ENCODE results near the gene STIM1. TPM values are rescaled to one million over a fixed set of nuclear protein-coding genes. Genes with fewer than 3 reads are reported as not detected.
A peak's percentile ranks its signal among the peaks of the same experiment; 100 is the strongest.

Gene STIM1
- total RNA-seq, 1 donor from 2014 or later = 71.5 TPM

DNA sequence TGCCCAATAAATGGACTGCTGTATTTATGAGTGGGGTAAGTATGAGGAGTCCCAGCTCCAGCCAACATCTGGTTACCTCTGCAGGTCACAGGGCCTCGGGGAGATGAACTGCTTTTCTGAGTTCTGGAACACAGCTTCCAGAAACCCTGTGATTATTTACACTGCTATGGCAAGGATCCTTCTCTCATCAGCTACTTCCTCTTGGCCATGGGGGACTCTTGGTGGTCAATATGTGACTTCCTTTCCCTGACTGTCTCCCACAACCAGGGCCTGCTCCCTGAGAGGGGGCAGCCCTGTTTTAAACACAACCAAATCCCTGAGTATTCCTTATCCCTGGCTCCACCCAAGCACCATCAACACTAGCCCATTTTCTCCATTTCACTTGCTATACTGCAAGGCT, 24.7 kb upstream of the STIM1 start:
- no peak for DNase-seq (ENCODE audit: low spot score)

DNA sequence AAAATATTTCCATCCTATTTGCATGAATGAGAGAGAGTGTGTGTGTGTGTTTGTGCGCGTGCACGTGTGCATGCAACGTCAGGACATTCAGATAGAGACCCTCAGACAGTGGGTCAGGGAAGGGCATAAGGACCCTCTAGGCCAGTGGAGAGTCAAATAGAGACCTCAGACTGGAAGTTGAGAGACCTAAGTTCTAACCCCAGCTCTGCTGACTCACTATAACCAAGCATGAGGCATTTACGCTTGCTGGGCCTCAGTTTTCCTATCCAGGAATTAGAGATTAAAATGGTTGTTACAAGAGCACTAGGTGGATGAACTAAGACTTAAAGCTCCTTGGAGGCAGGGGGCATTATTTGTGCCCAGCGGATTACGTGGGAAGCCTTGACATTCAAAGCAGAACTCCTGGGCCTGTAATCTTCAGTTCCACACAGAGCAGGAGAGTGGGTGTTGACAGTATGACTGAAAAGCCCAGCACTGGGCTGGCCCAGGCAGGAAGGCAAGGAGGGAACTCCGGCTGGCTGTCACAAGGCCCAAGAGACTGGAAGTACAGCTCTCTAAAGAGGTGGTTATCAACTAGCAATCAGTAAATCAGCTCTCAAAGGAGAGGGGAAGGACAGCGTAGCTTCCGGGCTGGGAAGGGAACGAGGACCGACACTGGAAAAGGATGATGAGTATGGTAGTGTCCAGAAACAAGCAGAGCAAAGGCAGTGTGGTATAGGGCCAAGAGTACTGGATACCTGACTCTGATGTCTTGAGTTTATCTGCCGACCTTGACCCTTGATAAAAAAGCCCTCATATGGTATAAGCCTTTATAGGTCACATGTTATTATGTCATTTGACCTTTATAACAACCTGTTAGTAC, 23.9 kb upstream of the STIM1 start:
- DNase-seq (ENCODE audit: low spot score) = no peak

GRCh38 chr11:3832816-3833215, 22.6 kb upstream of the STIM1 start:
- DNase-seq (ENCODE audit: low spot score) = no peak

GRCh38 chr11:3833449-3833848, 22.0 kb upstream of the STIM1 start:
- no peak for DNase-seq (ENCODE audit: low spot score)

DNA sequence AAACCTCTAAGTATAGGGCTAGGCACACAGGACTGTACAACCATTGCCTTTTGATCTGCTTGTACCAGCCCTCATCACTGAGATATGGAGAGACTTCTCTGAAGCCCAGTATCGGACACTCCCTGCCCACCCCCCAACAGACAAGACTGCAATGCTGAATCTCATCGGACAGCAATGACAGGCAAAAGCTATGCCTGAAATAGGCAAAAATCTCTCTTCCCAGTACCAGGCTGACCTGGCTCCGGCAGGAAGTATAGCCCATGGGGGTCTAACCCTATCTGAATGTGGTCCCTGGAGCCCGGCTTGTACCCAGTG, 21.2 kb upstream of the STIM1 start:
- DNase-seq (ENCODE audit: low spot score) = no peak

- no peak for DNase-seq (ENCODE audit: low spot score)
Measured at GRCh38 chr11:3834664-3835461, 20.6 kb upstream of the STIM1 start.

DNA sequence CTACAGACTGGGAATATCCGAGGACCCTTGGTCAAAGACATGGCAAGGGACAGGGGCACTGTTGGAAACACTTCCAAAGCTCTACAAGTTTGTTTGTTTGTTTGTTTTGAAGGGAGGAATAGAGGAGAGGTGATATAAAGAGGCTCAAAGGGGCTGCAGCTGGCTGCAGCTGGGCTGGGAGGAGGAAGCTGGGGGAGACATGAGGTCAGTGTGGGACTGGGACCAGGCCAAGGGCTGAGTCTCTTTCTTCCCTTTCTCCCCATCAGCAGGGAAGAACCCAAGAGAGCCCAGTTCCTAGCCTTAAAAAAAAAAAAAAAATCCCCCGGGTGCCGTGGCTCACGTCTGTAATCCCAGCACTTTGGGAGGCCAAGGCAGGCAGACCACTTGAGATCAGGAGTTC, 19.7 kb upstream of the STIM1 start:
- DNase-seq (ENCODE audit: low spot score) = no peak

- no peak for DNase-seq (ENCODE audit: low spot score)
Measured at GRCh38 chr11:3836903-3837302, 18.6 kb upstream of the STIM1 start.

- DNase-seq (ENCODE audit: low spot score) = peak; percentile 56
Measured at GRCh38 chr11:3837793-3838192, 17.7 kb upstream of the STIM1 start.

DNA sequence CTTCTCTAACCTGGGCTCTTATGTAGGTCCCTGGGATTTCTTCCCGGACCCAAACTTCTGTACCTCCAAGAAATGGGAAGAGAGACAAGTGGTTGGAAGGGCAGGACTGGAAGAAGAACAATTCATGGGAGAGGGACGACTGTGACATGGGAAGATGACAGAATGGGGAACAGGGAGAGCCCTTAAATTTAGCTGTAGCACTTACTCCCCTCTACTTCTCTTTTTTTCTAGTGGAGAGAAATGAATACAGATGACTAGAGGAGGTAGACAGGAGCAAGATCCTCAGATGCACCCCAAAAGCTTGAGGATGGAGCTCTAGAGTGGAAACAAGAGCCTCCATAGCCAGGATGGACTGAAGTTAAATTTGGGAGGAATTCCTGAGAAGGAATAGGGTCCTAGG, 17.0 kb upstream of the STIM1 start:
- no peak for DNase-seq (ENCODE audit: low spot score)

- no peak for DNase-seq (ENCODE audit: low spot score)
Measured at GRCh38 chr11:3840004-3840869, 15.2 kb upstream of the STIM1 start.

DNA sequence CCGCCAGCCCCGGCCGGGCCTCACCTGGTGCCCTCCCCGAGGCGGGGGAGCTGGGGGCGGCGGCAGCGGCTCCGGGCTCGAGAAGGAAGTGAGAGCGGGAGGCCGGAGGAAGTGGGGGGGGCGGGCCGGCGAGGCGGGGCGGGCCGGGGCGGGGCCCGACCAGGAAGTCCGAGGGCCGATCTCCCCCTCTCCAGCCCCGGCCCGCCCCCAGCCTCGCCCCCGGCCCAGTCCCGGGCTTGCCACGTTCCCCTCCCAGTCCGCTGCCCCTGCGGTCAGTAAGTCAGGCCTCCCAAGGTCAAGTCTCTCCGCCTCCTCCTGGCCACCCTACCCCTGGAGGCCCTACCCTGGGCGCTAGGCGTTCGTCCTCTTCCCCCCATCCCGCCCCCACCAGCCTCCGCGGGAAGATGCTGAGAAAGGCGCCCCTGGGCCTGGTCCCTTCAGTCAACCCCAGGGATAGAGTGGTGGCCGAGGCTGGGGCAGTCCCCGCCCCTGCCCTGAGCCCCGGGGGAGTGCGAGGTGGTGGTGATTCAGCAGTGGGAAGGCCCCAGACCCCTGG, 14.5 kb upstream of the STIM1 start, which contains the start of gene RHOG:
RHOG (minus strand) TSS at position 90 of the 556 bp plus-strand sequence. CDS start 12,821 bp downstream, outside the sequence.
- peak; percentile 90 for DNase-seq (ENCODE audit: low spot score)

DNA sequence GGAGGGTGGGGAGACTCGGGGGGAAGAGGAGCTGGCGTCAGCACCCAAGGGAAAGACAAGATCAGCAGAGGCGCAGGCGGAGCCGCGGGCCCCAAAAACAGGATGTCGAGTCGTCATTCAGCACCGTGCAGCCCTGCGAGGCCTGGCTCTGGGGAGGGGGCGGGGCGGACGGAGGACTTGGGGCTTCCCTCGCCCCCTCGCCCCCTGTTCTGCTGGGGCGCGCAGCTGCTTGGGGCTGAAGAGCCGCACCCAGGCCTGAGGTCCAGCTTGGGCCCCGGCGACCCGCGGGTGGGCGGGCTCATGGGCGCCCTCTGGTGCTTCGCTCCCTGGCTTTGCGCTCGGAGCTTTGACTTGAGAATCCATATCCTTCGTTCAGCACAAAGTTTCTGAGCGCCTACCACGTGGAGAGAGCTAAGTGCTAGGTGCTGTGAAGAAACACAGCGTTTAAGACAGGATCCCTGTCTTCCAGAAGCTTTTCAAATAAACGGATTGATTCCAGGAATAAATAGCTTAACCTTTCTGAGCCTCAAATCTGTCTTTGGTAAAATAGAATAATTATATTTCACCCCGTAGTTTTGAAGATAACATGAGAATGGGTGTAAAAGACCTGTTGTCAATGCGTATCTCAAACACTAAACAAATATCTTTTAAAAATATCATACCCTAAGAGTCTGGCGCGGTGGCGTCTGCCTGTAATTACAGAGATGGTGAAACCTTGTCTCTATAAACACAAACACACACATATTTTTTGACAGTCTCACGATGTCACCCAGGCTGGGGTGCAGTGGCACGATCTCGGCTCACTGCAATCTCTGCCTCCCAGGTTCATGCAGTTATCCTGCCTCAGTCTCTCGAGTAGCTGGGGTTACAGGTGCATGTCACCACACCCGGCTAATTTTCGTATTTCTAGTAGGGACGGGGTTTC, 13.8 kb upstream of the STIM1 start:
- peak; percentile 85 for DNase-seq (ENCODE audit: low spot score)

DNA sequence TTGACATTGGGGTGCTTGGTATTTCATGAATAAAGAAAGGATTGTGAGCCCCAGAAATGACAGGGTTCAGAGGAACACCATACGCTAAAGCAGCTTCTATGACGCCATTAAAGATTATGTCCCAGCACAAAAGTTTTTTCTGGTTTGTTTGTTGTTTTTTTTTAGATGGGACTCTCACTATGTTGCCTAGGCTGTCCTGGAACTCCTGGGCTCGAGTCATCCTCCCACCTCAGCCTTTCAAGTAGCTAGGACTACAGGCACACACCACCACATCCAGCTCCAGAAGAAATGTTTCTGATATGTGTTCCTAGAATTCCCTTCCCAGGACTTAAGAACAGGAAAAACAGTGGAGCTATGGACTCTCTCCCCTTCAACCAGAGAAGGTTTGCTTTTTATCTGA, 12.1 kb upstream of the STIM1 start:
- no peak for DNase-seq (ENCODE audit: low spot score)

DNA sequence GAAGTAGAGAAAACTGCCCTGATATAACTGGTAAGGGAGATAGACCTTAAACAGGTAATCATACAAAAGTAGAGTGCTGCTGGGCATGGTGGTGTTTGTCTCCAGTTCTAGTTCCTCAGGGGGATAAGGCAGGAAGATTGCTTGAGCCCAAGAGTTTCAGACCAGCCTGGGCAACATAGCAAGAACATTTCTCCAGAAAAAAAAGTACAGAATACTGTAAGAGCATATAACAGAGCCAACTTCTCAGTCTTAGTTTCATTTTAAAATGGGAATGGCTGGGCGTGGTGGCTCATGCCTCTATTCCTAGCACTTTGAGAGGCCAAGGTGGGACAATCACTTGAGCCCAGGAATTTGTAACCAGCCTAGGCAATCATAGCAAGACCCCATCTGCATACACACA, 10.2 kb upstream of the STIM1 start:
- DNase-seq (ENCODE audit: low spot score) = no peak

- DNase-seq (ENCODE audit: low spot score) = no peak
Measured at GRCh38 chr11:3845670-3846069, 9.8 kb upstream of the STIM1 start.

DNA sequence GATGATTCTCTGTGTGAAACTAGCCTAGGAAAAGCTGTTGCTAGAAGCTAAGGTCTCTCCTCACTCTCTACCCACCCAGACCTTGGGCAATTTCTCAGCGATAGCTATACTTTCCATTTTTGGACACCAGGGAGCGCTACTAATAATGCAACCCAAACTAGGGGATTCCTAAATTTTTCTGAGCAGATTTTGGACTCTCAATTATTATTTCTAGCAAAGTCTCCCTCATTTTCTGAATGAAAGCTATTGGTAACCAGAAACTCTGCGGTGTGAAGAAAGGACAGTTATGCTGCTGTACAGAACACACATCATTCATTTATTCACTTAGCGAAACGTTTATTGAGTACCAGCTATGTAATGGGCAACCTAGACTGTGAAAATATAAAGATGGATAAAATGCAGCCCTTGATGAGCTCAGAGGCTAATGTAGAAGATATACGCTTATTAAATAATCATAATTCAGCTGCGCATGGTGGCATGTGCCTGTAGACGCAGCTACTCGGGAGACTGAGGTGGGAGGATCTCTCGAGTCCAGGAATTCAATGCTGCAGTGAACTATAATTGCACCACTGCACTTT, 6.1 kb upstream of the STIM1 start:
- no peak for DNase-seq (ENCODE audit: low spot score)

- no peak for DNase-seq (ENCODE audit: low spot score)
Measured at GRCh38 chr11:3853545-3853842, 2.0 kb upstream of the STIM1 start.

DNA sequence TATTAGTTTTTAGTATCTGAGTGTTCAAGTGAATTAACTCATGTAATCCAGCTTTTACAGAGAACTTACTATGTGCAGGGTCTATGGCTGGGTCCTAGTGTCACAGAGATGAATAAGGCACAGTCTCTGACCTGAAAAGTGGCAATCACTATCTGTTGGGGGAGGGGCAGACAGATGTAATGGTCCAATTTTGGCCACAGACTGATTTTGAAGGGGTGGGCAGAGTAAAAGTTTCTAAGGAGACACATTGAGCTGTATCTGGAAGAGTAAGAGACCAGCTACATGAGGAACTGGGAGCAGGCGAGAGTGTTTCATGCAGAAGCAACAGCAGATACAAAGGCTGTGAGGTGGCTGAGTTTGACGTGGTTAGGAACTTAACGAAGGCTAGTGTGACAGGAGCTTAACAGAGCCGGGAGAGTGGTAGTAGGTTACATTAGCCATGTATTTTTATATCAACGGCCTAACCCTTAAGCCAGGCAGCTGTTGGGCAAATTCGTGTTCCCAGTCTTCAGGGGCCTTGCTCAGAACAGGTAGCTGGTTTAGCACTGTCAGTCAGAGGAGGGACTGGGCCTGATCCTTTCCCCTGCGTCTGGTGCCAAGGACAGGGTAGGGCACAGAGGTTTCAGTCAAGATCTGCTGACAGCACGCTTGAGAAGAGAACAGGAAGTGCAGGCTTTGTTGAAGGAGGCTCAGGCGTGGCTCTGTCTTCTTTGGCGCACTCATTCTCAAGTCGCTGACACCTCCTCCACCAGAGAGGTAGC, 1.4 kb upstream of the STIM1 start:
- peak; percentile 74 for DNase-seq (ENCODE audit: low spot score)

GRCh38 chr11:3854660-3854976, 846 bp upstream of the STIM1 start:
- DNase-seq (ENCODE audit: low spot score) = no peak

Measured in ureter (tissue), 1 donor.